Left ventricle myocardium inferior (tissue), 1 donor: ENCODE results near the gene LYSMD4. TPM values are rescaled to one million over a fixed set of nuclear protein-coding genes. Genes with fewer than 3 reads are reported as not detected.
A peak's percentile ranks its signal among the peaks of the same experiment; 100 is the strongest.

Experiments used
- DNase-seq: peaks from one replicate; pipeline ENCODE4 v3.0.0-alpha.2; 2020
- H3K27ac ChIP-seq: fragments of 200-600 bp; replicated peaks from 2 replicates; pipeline ENCODE4 v1.8.0; 2021
- H3K27me3 ChIP-seq: fragments of 200-600 bp; 2 replicates; pipeline ENCODE4 v1.8.0; 2021; ENCODE audit warnings: low read depth
- H3K36me3 ChIP-seq: fragments of 200-600 bp; 2 replicates; pipeline ENCODE4 v1.8.0; 2021
- H3K4me1 ChIP-seq: fragments of 200-600 bp; 2 replicates; pipeline ENCODE4 v1.8.0; 2021
- H3K4me3 ChIP-seq: fragments of 200-600 bp; 2 replicates; pipeline ENCODE4 v1.8.0; 2021; ENCODE audit warnings: mild to moderate bottlenecking, moderate library complexity
- H3K9me3 ChIP-seq: fragments of 200-600 bp; replicated peaks from 2 replicates; pipeline ENCODE4 v1.8.0; 2021
- intact Hi-C: fragments of 100-400 bp; cut with micrococcal nuclease; formaldehyde crosslinking; loops from one replicate; pipeline ENCODE4 v1.11.0; 2022
- total RNA-seq: library from RNA; stranded (reverse); fragmentation: NEBNext Ultra II Directional; extraction: Animal tissue kit (Norgen Biotek cat#: 25700); gene quantifications from one replicate; pipeline ENCODE4 v1.2.1, GENCODE V29; 2021
- TF ChIP-seq, protein P1 (sequence below): fragments of 200-600 bp; IDR thresholded peaks from 2 replicates; pipeline ENCODE4 v1.8.0; 2021; ENCODE audit warnings: antibody characterized with exemption, mild to moderate bottlenecking, borderline replicate concordance
- donor health status: DM: no; HTN: yes; CAD: no; lungs with severe emphysema.

The LYSMD4 gene
- total RNA-seq, 1 donor from 2014 or later, result 9.8 TPM

DNA sequence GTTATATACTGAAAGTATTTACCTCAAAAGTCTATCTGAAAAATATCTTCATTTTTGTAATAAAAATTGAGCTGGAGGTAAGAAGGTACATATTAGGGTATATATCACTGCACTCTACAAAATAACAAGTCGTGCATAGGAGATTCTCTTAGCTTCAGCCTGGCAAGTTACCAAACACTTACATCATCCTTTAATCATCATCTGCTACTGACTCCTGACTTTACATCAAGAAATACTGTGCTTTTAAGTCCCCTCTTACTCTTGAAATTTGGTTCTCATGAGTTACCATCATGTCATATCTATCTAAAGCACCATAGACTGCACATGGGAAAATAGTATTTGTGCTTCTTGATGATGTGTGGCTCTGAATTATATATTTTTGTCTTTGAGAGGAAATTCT lies 50.8 kb downstream of the LYSMD4 start:
- peak overlapping the region; percentile 84 for H3K27ac ChIP-seq
- intact Hi-C loops, result loop anchor here (10.0 kb wide), 1 partner anchor 108 kb away; no protein-coding TSS in a partner anchor
- H3K27me3 ChIP-seq, result no peaks in the 10 kb centered on the region
- TF ChIP-seq, protein P1, sequence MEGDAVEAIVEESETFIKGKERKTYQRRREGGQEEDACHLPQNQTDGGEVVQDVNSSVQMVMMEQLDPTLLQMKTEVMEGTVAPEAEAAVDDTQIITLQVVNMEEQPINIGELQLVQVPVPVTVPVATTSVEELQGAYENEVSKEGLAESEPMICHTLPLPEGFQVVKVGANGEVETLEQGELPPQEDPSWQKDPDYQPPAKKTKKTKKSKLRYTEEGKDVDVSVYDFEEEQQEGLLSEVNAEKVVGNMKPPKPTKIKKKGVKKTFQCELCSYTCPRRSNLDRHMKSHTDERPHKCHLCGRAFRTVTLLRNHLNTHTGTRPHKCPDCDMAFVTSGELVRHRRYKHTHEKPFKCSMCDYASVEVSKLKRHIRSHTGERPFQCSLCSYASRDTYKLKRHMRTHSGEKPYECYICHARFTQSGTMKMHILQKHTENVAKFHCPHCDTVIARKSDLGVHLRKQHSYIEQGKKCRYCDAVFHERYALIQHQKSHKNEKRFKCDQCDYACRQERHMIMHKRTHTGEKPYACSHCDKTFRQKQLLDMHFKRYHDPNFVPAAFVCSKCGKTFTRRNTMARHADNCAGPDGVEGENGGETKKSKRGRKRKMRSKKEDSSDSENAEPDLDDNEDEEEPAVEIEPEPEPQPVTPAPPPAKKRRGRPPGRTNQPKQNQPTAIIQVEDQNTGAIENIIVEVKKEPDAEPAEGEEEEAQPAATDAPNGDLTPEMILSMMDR, result no peak
- H3K36me3 ChIP-seq, result peaks cover 49% of the 10 kb centered on the region
- peaks cover 24% of the 10 kb centered on the region for H3K9me3 ChIP-seq
- DNase-seq, result no peak
- H3K4me1 ChIP-seq, result peaks cover 46% of the 10 kb centered on the region
- no peak overlapping the region for H3K4me3 ChIP-seq

DNA sequence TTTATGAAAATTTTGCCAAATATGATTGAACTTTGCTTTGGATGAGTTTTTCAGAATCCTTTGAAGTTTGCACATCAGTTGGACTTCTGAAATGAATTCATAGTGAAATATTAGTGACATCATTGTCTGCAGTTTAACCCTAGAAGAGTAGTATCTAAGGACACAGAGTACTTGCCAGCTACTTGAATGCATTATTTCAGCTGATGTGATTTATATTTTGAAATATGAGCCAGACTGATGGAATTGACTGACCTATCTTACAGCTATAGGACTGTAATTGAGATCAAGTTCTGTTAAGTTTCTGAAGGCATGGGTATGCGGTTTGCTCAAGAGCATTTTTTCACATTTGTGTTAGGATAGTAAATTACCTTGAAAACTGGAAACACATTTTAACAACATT lies 51.2 kb downstream of the LYSMD4 start:
- intact Hi-C loops, result loop anchor here (10.0 kb wide), 1 partner anchor 107 kb away; no protein-coding TSS in a partner anchor
- H3K27ac ChIP-seq, result peak overlapping the region; percentile 84

DNA sequence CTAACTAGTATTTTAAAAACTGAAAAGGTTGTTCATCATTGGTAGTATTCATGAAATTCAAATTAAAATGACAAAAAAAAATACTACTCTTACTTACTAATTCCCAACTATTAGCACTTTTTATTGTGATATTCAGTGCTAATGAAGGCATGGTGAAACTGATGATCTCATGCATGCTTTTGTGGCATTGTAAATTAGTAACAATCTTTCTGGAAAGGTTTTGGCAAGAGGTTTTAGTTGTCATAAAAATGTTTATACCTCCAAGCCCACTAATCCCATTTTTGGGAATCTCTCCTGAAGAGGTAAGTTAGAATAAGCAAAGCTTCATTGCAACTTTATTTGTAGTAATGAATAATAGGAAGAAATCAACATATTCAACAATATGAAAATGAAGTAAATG lies 53.0 kb downstream of the LYSMD4 start:
- H3K27ac ChIP-seq, result peak overlapping the region; percentile 33
- DNase-seq, result no peak
- H3K27me3 ChIP-seq, result no peaks in the 10 kb centered on the region
- TF ChIP-seq, protein P1, result no peak
- intact Hi-C loops, result loop anchor here (10.0 kb wide), 1 partner anchor 105 kb away; no protein-coding TSS in a partner anchor
- no peak overlapping the region for H3K4me3 ChIP-seq
- H3K36me3 ChIP-seq, result peaks cover 54% of the 10 kb centered on the region
- H3K9me3 ChIP-seq, result peaks cover 10% of the 10 kb centered on the region
- H3K4me1 ChIP-seq, result peaks cover 46% of the 10 kb centered on the region

More for the DNA sequence above, 51.2 kb downstream of the LYSMD4 start:
- no peak for DNase-seq
- Histone ChIP-seq H3K36me3 (peaks cover 49% of the 10 kb centered on the region), H3K4me3 (no peak overlapping the region), H3K27me3 (no peaks in the 10 kb centered on the region), H3K9me3 (peaks cover 24% of the 10 kb centered on the region), H3K4me1 (peaks cover 46% of the 10 kb centered on the region)
- TF ChIP-seq, protein P1, result no peak

DNA sequence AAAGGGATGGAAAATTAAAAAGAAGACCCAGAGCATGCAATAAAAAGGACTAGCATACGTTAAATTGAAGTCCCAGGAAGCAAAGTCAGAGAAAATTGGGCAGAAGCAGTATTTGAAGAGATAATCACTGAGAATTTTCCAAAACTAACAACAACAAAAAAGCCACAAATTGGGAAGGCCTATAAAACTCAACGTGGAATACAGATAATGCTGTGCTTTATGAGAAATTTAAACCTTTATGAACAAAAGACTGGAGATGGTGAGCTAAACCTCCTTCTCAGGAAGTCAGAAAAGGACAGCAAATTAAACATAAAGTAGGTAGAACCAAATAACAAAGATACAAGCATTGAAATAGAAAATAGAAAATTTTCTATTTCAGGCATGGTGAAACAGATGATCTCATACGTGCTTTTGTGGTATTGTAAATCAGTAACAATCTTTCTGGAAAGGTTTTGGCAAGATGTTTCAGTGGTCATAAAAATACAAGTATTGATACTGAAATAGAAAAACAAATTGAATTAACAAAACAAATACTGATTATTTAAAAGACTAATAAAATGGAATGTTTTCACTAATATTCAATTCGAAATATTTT lies 55.6 kb downstream of the LYSMD4 start:
- TF ChIP-seq, protein P1, result no peak
- H3K9me3 ChIP-seq, result no peaks in the 10 kb centered on the region
- H3K27me3 ChIP-seq, result no peaks in the 10 kb centered on the region
- H3K36me3 ChIP-seq, result peaks cover 61% of the 10 kb centered on the region
- peak overlapping the region; percentile 39 for H3K27ac ChIP-seq
- H3K4me3 ChIP-seq, result no peak overlapping the region
- intact Hi-C loops, result no loop called here
- H3K4me1 ChIP-seq, result peaks cover 58% of the 10 kb centered on the region
- no peak for DNase-seq

Other genes with a start within 250 kb of the LYSMD4 start
- gene MEF2A, start 167.5 kb downstream of the LYSMD4 start, total RNA-seq, result 152 TPM